ENCODE results near the gene HOXA11. TPM values are rescaled to one million over a fixed set of nuclear protein-coding genes. Genes with fewer than 3 reads are reported as not detected.

HOXA11 gene
- not detected in 2 replicates for total RNA-seq

GRCh38 chr7:27185013-27185853 lies at the start of gene HOXA11:
HOXA11 (minus strand) TSS chr7:27185232; CDS start chr7:27185144, 88 bp downstream.

GRCh38 chr7:27199849-27200760 lies 15.1 kb upstream of the HOXA11 start, which contains the start of gene HOXA13:
HOXA13 (minus strand) TSS chr7:27200091; CDS start chr7:27200077, 14 bp downstream.

GRCh38 chr7:27173956-27174873 lies 10.8 kb downstream of the HOXA11 start, which contains the start of gene HOXA10:
HOXA10 (minus strand) TSS chr7:27174320; CDS start chr7:27174306, 14 bp downstream.

GRCh38 chr7:27165089-27165995 lies 19.7 kb downstream of the HOXA11 start, which contains the start of gene HOXA9:
HOXA9 (minus strand) TSS chr7:27165537; CDS start chr7:27165457, 80 bp downstream.

GRCh38 chr7:27156508-27156898 lies 28.5 kb downstream of the HOXA11 start, which contains the start of gene HOXA7:
HOXA7 (minus strand) TSS chr7:27156675; CDS start chr7:27156545, 130 bp downstream.

GRCh38 chr7:27151931-27152815 lies 32.9 kb downstream of the HOXA11 start, which contains the start of gene HOXA3:
HOXA3 (minus strand) TSS chr7:27152583; CDS start chr7:27110640, 41,943 bp downstream.

GRCh38 chr7:27147199-27148030 lies 37.6 kb downstream of the HOXA11 start, which contains the start of gene HOXA6:
HOXA6 (minus strand) TSS chr7:27147774; CDS start chr7:27147749, 25 bp downstream.

GRCh38 chr7:27143023-27143949 lies 41.7 kb downstream of the HOXA11 start, which contains the start of gene HOXA5:
HOXA5 (minus strand) TSS chr7:27143681; CDS start chr7:27143607, 74 bp downstream.

Other genes with a start within 250 kb of the HOXA11 start
- gene HOXA1, start 89.2 kb downstream of the HOXA11 start, total RNA-seq, result not detected in 2 replicates
- not detected in 2 replicates for gene HOXA2, start 82.5 kb downstream of the HOXA11 start, total RNA-seq
- gene HOXA4, start 54.5 kb downstream of the HOXA11 start, total RNA-seq, result not detected in 2 replicates
- not detected in 2 replicates for gene HOXA5, start 41.6 kb downstream of the HOXA11 start, total RNA-seq
- not detected in 2 replicates for gene HOXA6, start 37.5 kb downstream of the HOXA11 start, total RNA-seq
- gene HOXA3, start 32.6 kb downstream of the HOXA11 start, total RNA-seq, result not detected in 2 replicates
- gene HOXA7, start 28.6 kb downstream of the HOXA11 start, total RNA-seq, result not detected in 2 replicates
- not detected in 2 replicates for gene HOXA9, start 19.7 kb downstream of the HOXA11 start, total RNA-seq
- gene HOXA10, start 10.9 kb downstream of the HOXA11 start, total RNA-seq, result under 0.01 TPM in 1 of 2 replicates, not detected in the other
- gene HOXA13, start 14.9 kb upstream of the HOXA11 start, total RNA-seq, result not detected in 2 replicates
- gene EVX1, start 57.6 kb upstream of the HOXA11 start, total RNA-seq, result not detected in 2 replicates